ENCODE measurements around the gene GPR18.

The GPR18 gene

GRCh38 chr13:99298056-99298455, 39.9 kb upstream of the GPR18 start:
- no peak for TF ChIP-seq CTCF (conservative IDR thresholded peaks at IDR 0.05; ENCODE audit: low read length)
- no peak overlapping the region for H3K4me3 ChIP-seq (ENCODE audit: low read length)
- no peak for DNase-seq (ENCODE audit: low read depth)

- H3K4me3 ChIP-seq (ENCODE audit: low read length): no peak overlapping the region
- no peak for TF ChIP-seq CTCF (conservative IDR thresholded peaks at IDR 0.05; ENCODE audit: low read length)
- DNase-seq (ENCODE audit: low read depth): no peak
Measured at GRCh38 chr13:99297331-99297730, 39.2 kb upstream of the GPR18 start.

GRCh38 chr13:99296398-99296797, 38.2 kb upstream of the GPR18 start:
- H3K4me3 ChIP-seq (ENCODE audit: low read length): no peak overlapping the region
- no peak for TF ChIP-seq CTCF (conservative IDR thresholded peaks at IDR 0.05; ENCODE audit: low read length)
- no peak for DNase-seq (ENCODE audit: low read depth)

GRCh38 chr13:99295488-99296252, 37.5 kb upstream of the GPR18 start:
- DNase-seq (ENCODE audit: low read depth): no peak
- no peak for TF ChIP-seq CTCF (conservative IDR thresholded peaks at IDR 0.05; ENCODE audit: low read length)
- H3K4me3 ChIP-seq (ENCODE audit: low read length): no peak overlapping the region

- TF ChIP-seq CTCF (conservative IDR thresholded peaks at IDR 0.05; ENCODE audit: low read length): no peak
- H3K4me3 ChIP-seq (ENCODE audit: low read length): no peak overlapping the region
- no peak for DNase-seq (ENCODE audit: low read depth)
Measured at GRCh38 chr13:99294958-99295357, 36.8 kb upstream of the GPR18 start.

- no peak for TF ChIP-seq CTCF (conservative IDR thresholded peaks at IDR 0.05; ENCODE audit: low read length)
- DNase-seq (ENCODE audit: low read depth): no peak
- H3K4me3 ChIP-seq (ENCODE audit: low read length): no peak overlapping the region
Measured at GRCh38 chr13:99294198-99294597, 36.0 kb upstream of the GPR18 start.

- TF ChIP-seq CTCF (conservative IDR thresholded peaks at IDR 0.05; ENCODE audit: low read length): no peak
- no peak for DNase-seq (ENCODE audit: low read depth)
- H3K4me3 ChIP-seq (ENCODE audit: low read length): no peak overlapping the region
Measured at GRCh38 chr13:99293178-99293577, 35.0 kb upstream of the GPR18 start.
